Small intestine (tissue), 7 donors: ENCODE data around the gene MLLT3. TPM values are rescaled to one million over a fixed set of nuclear protein-coding genes. Genes with fewer than 3 reads are reported as not detected.

ENCODE experiments used
- DNase-seq, 2 donors: peaks; one replicate each; pipeline versions ENCODE4 v3.0.0 to v3.0.0-alpha.2; 2013
- FAIRE-seq: peaks from 2 replicates; lab custom pipeline; 2012; peaks lifted over from hg19 to GRCh38; lab: Jason Lieb, UNC
- H3K27ac ChIP-seq, 3 donors: one replicate each; pipeline ENCODE4 v1.5.1; 2013; ENCODE audit warnings: low read length in 2 of 3, mild to moderate bottlenecking in 2 of 3, control low read depth in 1 of 3, inconsistent platforms in 1 of 3, low read depth in 1 of 3, moderate library complexity in 1 of 3
- H3K27me3 ChIP-seq, 3 donors: one replicate each; pipeline ENCODE4 v1.6.1; 2013; ENCODE audit warnings: low read length in 3 of 3, inconsistent platforms in 1 of 3; ENCODE audit not compliant: control insufficient read depth in 3 of 3, insufficient read depth in 3 of 3
- H3K36me3 ChIP-seq, 3 donors: one replicate each; pipeline ENCODE4 v1.6.1; 2013; ENCODE audit warnings: low read length in 3 of 3, inconsistent platforms in 1 of 3, low read depth in 1 of 3, mild to moderate bottlenecking in 1 of 3, moderate library complexity in 1 of 3; ENCODE audit not compliant: control insufficient read depth in 3 of 3, insufficient read depth in 2 of 3
- H3K4me1 ChIP-seq, 3 donors: one replicate each; pipeline ENCODE4 v1.6.1; 2013; ENCODE audit warnings: low read length in 2 of 3, inconsistent platforms in 1 of 3, low read depth in 1 of 3, mild to moderate bottlenecking in 1 of 3, moderate library complexity in 1 of 3; ENCODE audit not compliant: control insufficient read depth in 3 of 3, insufficient read depth in 2 of 3
- H3K4me3 ChIP-seq, 3 donors: one replicate each; pipeline ENCODE4 v1.5.1; 2013; ENCODE audit warnings: low read length in 3 of 3, control low read depth in 1 of 3, inconsistent platforms in 1 of 3, low read depth in 1 of 3, mild to moderate bottlenecking in 1 of 3, moderate library complexity in 1 of 3
- H3K9me3 ChIP-seq, 2 donors: one replicate each; pipeline ENCODE4 v1.6.1; 2013; ENCODE audit warnings: low read depth in 1 of 2, low read length in 1 of 2; ENCODE audit not compliant: control insufficient read depth in 2 of 2, insufficient read depth in 1 of 2
- WGBS, 3 donors: extraction: QIAGEN DNeasy Blood & Tissue Kit; methylation state at CpG; one replicate each; pipeline ENCODE4 v1.1.7; 2013; 5-methylcytosine and 5-hydroxymethylcytosine counted together
- polyA plus RNA-seq, 4 donors: library from polyadenylated mRNA; stranded (reverse) in 3 of 4; unstranded in 1 of 4; fragments of 200-250 nt in 3 of 4; fragments of 120-200 nt in 1 of 4; gene quantifications; one replicate each; pipeline versions ENCODE4 v1.2.1 to v1.2.3, GENCODE V29; 2013
- donor health status: healthy with polysubstance abuse.
- donor health status: control.
- donor health status: control.
- donor health status: Bipolar disorder and iron deficiency.
- donor health status: healthy.

Gene MLLT3
- polyA plus RNA-seq, 4 donors: 8.9 to 34.5 (median 14.0) TPM

- no peaks in the 10 kb centered on the region for H3K4me1 ChIP-seq
- no peak overlapping the region for H3K4me3 ChIP-seq
- no peaks in the 10 kb centered on the region for H3K9me3 ChIP-seq
- H3K27ac ChIP-seq: no peak overlapping the region
- DNase-seq (no peak), FAIRE-seq (no peak)
- H3K27me3 ChIP-seq: no peaks in the 10 kb centered on the region
- 41 to 61% (median 59%) methylated on average over 3 of the region's 3 CpGs for WGBS, 3 donors
- no peaks in the 10 kb centered on the region for H3K36me3 ChIP-seq
Observed at GRCh38 chr9:20303996-20304395, 318.3 kb downstream of the MLLT3 start.

GRCh38 chr9:20303066-20303465 lies 319.2 kb downstream of the MLLT3 start:
- H3K4me3 ChIP-seq: no peak overlapping the region
- no peaks in the 10 kb centered on the region for H3K9me3 ChIP-seq
- H3K36me3 ChIP-seq: no peaks in the 10 kb centered on the region
- H3K27me3 ChIP-seq: no peaks in the 10 kb centered on the region
- FAIRE-seq (no peak), DNase-seq (no peak)
- 41 to 59% (median 52%) methylated on average over 2 of the region's 2 CpGs for WGBS, 3 donors
- no peaks in the 10 kb centered on the region for H3K4me1 ChIP-seq
- no peak overlapping the region for H3K27ac ChIP-seq

GRCh38 chr9:20302197-20302596 lies 320.1 kb downstream of the MLLT3 start:
- Histone ChIP-seq H3K36me3 (no peaks in the 10 kb centered on the region), H3K27ac (no peak overlapping the region), H3K4me3 (no peak overlapping the region), H3K4me1 (no peaks in the 10 kb centered on the region), H3K27me3 (no peaks in the 10 kb centered on the region), H3K9me3 (no peaks in the 10 kb centered on the region)
- 87 to 95% (median 92%) methylated on average over 1 of the region's 1 CpG for whole genome bisulfite sequencing, 3 donors
- no peak for DNase-seq
- FAIRE-seq: no peak

GRCh38 chr9:20300430-20301115 lies 321.7 kb downstream of the MLLT3 start:
- no peak for FAIRE-seq
- WGBS, 3 donors: 55 to 75% (median 74%) methylated on average over 2 of the region's 2 CpGs
- no peak for DNase-seq

GRCh38 chr9:20297646-20298084 lies 324.6 kb downstream of the MLLT3 start:
- no peaks in the 10 kb centered on the region for H3K4me1 ChIP-seq
- FAIRE-seq: no peak
- no peak for DNase-seq
- H3K9me3 ChIP-seq: peaks cover 0 to 2% of the 10 kb centered on the region in 2 donors
- no peaks in the 10 kb centered on the region for H3K36me3 ChIP-seq
- WGBS, 3 donors: 52 to 78% (median 71%) methylated on average over 6 of the region's 6 CpGs
- no peak overlapping the region for H3K4me3 ChIP-seq
- no peak overlapping the region for H3K27ac ChIP-seq
- H3K27me3 ChIP-seq: no peaks in the 10 kb centered on the region

More at GRCh38 chr9:20300430-20301115, 321.7 kb downstream of the MLLT3 start:
- Histone ChIP-seq H3K27me3 (no peaks in the 10 kb centered on the region), H3K36me3 (no peaks in the 10 kb centered on the region), H3K9me3 (no peaks in the 10 kb centered on the region), H3K4me3 (no peak overlapping the region), H3K27ac (no peak overlapping the region), H3K4me1 (no peaks in the 10 kb centered on the region)

- peaks cover 0 to 4% of the 10 kb centered on the region in 2 donors for H3K9me3 ChIP-seq
- DNase-seq (no peak), FAIRE-seq (no peak)
- WGBS, 3 donors: 70 to 95% (median 93%) methylated on average over 1 of the region's 1 CpG
- no peaks in the 10 kb centered on the region for H3K4me1 ChIP-seq
- H3K4me3 ChIP-seq: no peak overlapping the region
- no peaks in the 10 kb centered on the region for H3K27me3 ChIP-seq
- no peaks in the 10 kb centered on the region for H3K36me3 ChIP-seq
- H3K27ac ChIP-seq: no peak overlapping the region
Observed at GRCh38 chr9:20295555-20295954, 326.7 kb downstream of the MLLT3 start.

GRCh38 chr9:20294046-20294750 lies 328.1 kb downstream of the MLLT3 start:
- Histone ChIP-seq H3K4me1 (no peaks in the 10 kb centered on the region), H3K36me3 (no peaks in the 10 kb centered on the region), H3K27ac (no peak overlapping the region), H3K9me3 (peaks cover 0 to 4% of the 10 kb centered on the region in 2 donors), H3K27me3 (no peaks in the 10 kb centered on the region), H3K4me3 (no peak overlapping the region)
- WGBS, 3 donors: 88 to 93% (median 88%) methylated on average over 6 of the region's 6 CpGs
- DNase-seq: no peak
- FAIRE-seq: no peak

GRCh38 chr9:20292002-20292401 lies 330.3 kb downstream of the MLLT3 start:
- 62 to 73% (median 70%) methylated on average over 4 of the region's 4 CpGs for WGBS, 3 donors
- no peak for FAIRE-seq

More at GRCh38 chr9:20292002-20292401, 330.3 kb downstream of the MLLT3 start:
- H3K9me3 ChIP-seq: peaks cover 0 to 9% of the 10 kb centered on the region in 2 donors
- no peak for DNase-seq
- no peaks in the 10 kb centered on the region for H3K27me3 ChIP-seq
- no peak overlapping the region for H3K27ac ChIP-seq
- H3K36me3 ChIP-seq: no peaks in the 10 kb centered on the region
- H3K4me3 ChIP-seq: no peak overlapping the region
- H3K4me1 ChIP-seq: no peaks in the 10 kb centered on the region
